NCI-H524 (cell line): ENCODE measurements around the gene PLA2G5.
A peak's percentile ranks its signal among the peaks of the same experiment; 100 is the strongest.
"Not testable (repeated sequence)": the region's sequence is repeated elsewhere in the genome, so short reads cannot be mapped to it uniquely, and the experiment has no call there.

Experiments
- DNase-seq, 2 experiments: peaks; one replicate each; lab custom pipeline; 2025; lab: John Stamatoyannopoulos, UW

PLA2G5 gene, protein sequence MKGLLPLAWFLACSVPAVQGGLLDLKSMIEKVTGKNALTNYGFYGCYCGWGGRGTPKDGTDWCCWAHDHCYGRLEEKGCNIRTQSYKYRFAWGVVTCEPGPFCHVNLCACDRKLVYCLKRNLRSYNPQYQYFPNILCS

DNA sequence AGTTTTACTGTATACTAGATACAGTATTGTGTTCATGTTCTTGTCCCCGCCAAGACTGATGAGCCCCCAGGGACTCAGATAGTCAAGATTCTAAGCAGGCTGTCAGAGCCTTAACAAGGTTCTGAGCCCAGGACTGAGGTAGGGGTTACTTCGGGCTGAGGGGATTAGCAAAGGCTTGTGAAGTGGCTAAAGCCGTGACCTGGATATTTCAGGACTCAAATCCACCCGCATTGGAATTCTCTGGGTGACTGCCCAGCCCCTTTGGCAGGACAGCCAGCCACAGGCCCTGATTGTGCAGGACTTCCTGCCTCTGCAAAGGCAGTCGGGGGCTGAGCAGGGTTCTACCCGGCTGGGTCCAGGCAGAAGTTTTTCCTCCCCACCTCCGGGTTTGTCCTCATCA, at the start of gene PLA2G5:
Gene PLA2G5 (plus strand): TSS at position 321 of the 400 bp plus-strand sequence. CDS start 14,637 bp downstream, outside the sequence.
- DNase-seq: no peak

DNA sequence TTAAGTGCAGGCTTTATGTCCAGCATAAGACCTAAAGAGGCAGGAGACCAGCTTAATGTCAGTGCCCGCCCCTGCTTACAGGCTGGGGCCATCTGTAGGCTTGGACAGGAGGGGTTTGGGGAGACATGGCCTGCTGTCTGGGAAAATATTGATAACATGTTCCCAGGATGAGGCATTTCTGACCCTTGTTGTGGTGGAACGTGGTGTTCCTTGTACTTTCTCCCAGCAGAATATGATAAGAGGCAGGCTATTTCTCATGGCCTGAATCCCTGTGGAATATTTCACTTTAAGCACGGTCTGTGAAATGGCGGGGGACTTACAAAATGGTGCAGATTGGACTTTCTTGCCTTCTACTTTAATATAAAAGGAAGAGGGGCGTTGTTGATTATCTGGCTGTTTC, 41.9 kb upstream of the PLA2G5 start:
- no peak for DNase-seq

DNA sequence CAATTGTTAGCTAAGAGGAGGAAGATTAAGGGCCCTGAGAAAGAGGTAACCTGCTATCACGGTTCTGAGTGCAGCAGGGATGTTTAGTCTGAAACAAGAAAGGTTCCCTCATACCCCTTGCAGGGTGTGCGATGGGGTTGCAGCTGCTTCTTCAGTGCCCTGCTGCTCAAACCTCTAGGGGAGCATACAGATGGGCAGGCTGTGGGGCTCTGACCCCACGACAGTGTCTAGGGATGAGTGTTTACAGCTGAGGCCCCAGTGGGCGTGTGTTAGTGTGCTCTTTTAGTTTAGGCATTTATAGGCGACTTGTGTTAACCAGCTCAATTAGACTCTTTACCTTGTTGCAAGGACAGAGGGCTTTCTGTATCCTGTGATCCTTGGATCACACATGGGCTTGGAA, 41.3 kb upstream of the PLA2G5 start:
- no peak for DNase-seq

DNA sequence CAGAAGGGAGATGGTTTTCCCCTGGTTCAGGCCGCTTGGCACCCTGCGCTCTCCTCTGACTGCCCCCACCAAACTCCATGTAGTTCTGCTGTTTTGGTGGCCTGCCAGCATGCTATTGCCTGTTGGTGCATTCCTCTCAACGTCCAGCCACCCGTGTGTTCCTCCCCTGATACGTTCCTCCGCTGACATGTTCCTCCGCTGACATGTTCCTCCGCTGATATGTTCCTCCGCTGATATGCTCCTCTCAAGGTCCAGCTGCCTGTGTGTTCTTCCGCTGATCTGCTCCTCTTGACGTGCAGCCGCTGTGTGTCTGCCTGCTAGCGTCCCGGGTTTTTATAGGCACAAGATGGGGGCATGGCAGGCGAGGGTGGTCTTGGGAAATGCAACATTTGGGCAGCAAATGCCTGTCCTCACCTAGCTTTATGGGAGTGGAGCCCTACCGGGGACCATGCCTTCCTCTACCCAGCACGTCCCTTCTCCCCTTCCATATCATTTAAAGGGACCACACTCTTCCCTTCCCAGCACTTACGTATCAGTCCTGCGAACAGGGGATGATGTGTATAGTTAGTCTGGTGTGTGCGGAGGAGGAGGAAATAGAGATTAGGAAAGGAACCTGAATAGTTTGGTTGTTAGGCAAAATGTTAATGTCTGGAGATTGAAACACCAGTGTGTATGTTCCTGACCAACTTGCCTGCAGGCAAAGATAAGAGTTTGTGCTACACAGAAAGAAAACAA, 40.6 kb upstream of the PLA2G5 start:
- DNase-seq: no peak

DNA sequence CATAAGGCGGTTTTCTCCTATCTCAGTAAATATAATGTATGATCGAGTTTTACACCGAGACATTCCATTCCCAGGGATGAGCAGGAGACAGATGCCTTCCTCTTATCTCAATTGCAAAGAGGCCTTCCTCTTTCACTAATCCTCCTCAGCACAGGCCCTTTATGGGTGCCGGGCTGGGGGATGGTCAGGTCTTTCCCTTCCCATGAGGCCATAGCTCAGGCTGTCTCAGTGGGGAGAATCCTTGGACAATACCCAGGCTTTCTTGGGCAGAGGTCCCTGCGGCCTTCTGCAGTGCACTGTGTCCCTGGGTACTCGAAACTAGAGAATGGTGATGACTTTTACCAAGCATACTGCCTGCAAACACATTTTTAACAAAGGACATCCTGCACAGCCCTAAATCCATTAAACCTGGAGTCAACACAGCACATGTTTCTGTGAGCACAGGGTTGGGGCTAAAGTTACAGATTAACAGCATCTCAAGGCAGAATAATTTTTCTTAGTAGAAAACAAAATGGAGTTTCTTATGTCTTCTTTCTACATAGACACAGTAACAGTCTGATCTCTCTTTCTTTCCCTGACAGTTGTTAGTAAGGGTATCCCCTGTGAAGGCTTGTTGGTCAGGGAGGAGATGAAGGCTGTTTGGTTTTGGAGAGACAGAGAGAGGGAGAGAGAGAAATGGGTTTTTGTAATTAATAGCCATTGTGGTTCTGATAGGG, 39.4 kb upstream of the PLA2G5 start:
- DNase-seq: peak; percentile 8 to 70

DNA sequence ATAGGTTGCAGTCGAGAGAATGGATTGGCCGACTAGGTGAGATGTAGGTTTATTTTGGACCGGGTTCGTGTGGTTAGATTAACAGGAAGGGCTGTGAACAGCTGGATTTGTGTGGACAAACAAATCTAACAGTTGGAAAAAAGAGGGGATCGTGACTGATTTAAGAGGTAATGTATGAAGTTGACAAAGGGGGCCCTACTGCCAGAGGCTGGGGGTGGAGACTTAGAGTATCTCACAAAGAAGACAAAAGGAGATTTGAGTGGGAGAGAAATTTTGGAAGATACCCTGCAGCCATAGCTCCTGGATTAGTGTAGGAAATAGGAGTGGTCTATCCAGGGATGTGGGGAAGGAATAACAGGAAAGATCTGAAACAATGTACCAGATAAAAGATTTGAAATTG, 38.8 kb upstream of the PLA2G5 start:
- no peak for DNase-seq

DNA sequence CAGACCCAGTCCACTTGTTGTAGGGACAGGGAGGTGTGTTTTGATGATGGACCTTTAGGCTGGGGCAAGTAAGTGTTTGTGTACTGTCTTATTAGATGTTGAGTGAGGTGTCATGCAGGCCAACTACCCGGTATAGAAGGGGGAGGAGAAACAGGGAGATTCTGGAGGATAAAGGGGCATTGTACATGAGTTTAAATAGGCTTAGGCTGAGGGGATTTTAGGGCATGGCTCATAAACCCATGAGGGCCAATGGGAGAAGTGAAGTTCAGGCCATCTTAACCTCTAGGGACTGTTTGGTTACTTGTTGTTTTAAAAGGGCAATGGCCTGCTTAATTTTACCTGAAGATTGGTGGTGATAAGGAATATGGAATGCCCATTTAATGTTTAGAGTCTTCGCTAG, 38.2 kb upstream of the PLA2G5 start:
- no peak for DNase-seq

DNA sequence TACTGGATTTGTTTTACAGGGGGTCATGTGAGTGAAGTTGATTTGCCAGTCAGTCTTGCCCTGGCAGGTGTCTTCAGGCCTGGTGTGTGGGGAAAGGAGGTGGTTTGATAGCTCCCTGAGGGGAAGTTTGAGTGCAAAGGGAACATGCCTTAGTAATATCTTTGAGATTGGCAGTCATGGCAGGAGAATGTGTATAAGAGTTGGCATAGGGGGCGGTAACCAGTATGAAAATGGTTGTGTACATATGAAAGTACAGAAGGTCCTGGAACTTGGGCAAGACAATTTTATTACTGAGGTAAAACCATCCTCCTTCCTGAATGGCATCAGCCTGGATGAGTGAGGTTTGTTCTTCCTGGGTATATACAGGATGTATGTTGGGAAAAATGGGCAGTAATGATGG, 37.6 kb upstream of the PLA2G5 start:
- no peak for DNase-seq

DNA sequence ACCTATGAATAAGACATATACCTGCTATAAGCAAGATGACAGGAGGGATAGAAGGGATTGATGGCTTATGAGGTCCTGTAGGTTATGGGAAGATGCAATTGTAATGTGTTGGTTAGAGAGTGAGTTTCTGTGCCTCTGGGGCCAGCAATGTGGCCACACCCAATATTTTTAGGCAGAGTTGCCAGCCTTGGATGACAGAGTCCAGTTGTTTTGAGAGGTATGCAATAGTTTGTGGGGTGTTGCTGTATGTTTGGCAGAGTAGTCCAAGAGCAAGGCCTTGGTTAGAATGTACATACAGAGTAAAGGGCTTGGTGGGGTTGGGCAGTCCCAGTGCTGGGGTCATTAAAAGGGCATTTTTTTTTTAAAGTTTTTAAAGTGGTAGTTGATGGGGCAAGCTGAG, 36.6 kb upstream of the PLA2G5 start:
- no peak for DNase-seq

DNA sequence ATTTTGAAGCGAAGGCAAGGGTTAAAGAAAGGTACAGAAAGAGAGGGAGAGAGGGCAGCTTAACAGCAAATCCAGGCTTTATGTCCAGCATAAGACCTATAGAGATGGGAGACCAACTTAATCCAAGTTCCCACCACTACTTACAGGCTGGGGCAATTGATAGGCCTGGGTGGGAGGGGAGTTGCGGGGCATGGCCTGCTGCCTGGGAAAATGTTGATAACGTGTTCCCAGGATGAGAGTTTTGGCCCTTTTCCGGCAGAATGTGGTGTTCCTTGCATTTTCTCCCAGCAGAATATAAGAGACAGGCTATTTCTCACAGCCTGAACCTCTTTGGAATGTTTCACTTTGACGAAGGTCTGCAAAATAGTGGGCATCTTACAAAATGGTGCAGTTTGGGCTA, 34.9 kb upstream of the PLA2G5 start:
- DNase-seq: no peak

DNA sequence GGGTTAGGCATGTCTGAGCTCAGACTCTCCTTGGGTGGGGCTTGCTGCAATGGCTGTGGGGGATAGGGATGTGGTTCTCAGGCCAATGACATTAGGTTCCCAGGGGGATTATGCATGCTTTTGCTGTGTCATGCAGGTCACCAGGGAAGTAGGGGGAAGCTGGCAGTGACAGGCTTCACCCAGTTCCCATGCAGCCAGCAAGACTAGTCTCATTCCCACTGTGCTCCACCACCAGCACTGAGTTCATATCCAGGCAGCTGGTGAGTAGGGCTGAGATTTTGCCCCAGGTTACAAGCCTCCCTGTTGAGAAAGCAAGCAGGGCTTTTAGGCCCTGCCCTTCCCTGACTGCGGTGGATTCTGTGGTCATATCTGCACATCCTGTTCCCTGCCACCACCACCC, 32.1 kb upstream of the PLA2G5 start:
- no peak for DNase-seq

DNA sequence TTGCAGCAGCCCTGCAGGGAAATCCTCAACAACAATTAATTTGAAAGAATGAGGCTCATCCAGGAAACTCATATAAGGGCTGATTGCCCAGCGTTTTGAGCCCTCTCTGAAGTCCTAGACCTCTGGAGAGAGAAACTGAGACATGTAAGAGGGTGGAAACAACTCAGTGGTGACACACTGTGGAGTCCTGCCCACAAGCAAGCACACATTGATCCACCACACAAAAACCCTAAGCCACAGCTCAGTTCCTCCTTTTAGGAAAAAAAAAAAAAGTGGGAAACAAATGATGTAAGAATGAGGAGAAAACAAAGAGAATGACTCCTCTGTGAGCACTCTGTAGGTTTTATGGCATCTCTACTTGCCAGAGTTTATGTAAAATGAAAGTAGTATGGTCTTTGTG, 22.9 kb upstream of the PLA2G5 start:
- DNase-seq: no peak

DNA sequence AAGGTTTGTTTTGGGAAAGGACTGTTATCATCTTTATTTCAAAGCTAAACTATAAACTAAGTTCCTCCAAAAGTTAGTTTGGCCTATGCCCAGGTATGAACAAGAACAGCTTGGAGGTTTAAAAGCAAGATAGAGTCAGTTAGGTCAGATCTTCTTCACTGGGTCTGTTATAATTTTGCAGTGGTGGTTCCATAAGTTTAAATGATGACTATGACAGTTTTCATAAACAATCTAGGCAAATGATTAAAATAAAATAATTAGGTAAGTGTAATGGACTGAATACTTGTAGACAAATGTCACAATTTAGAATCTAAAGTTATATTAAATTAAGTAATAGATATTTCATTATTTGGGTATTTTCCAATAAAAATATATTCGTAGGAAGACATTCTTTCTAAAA, 21.4 kb upstream of the PLA2G5 start:
- DNase-seq: no peak

DNA sequence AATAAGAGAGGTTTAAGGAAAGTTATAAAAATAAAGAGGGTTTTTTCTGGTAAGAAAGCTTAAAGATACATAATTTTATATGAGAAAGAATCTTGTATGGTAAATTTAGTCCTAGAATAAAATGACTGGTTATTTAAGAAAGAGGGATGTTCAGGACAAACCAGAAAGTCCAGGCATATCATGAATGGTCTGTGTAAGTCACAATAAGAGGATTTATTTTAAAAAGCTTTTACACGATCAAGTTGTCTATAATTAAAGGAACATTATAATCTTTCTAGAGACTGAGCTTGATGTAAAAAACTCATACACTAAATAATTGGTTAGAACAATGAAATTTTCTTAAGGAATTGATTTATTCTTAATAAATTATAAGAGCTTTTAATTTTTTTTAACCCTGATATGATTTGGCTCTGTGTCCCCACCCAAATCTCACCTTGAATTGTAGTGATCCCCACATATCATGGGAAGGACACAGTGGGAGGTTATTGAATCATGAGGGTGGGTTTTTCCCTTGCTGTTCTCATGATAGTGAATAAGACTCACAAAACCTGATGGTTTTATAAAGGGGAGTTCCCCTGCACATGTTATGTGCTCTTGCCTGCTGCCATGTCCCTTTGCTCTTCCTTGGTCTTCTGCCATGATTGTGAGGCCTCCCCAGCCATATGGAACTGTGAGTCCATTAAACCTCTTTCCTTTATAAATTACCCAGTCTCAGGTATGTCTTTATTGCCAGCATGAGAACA, 20.8 kb upstream of the PLA2G5 start:
- DNase-seq: not testable (repeated sequence)

DNA sequence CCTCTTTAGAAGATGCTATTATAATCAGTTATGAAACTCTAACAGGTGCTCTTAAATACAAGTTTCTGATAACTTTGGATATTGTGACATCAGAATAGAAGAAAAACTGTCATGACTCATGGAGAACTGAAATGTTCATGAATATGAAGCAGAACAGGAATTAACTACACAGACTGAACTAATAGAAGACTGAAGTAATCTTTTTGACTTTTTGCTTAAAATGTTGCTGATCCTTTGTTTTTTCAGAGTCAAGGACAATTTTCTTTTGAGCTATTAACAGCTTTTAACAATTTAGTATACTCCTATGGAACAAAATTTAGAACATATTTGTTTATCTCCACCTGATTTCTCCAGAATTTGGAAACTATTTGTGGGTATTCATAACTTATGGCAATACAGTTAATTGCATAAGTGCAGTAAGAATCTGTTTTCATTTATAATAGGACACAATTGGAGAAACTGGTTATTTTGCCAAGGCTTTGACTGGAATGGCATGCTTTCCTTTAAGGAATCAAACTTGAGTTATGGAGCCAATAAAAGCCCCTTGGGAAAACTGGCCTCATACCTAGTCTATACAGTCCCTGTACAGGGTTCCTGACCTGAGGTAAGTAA, 18.7 kb upstream of the PLA2G5 start:
- DNase-seq: no peak

DNA sequence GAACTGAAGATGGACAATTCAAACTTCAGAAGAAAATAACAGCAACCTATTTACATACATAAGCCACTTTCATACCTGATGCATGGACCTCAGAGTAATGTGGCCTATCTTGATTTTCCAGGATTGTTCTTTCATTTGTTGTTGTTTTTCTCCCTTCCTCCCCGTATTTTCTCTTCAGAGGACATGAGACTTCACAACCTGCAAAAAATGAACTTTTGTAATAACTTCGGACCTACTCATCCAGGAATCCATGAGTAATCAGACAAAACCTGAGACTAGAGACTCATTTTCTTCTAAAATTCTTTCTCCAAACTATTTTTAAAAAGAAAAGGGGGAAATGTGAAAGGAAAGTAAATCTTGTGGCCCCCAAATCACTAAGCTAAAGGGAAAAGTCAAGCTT, 17.6 kb upstream of the PLA2G5 start:
- DNase-seq: no peak

DNA sequence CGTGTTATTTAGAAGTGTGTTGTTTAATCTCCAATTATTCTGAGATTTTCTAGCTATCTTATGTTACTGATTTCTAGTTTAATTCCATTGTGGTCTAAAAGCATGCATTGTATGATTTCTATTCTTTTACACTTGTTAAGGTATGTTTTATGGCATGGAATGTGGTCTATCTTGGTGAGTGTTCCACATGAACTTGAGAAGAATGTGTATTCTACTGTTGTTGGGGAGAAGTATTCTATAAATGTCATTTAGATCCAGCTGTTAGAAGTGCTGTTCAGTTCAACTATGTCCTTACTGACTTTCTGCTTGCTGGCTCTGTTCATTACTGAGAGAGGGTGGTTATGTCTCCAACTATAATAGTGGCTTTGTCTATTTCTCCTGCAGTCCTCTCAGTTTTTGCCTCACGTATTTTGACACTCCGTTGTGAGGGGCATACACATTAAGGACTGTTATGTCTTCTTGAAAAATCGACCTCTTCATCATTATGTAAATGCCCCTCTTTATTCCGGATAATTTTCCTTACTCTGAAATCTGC, 12.0 kb upstream of the PLA2G5 start:
- no peak for DNase-seq

DNA sequence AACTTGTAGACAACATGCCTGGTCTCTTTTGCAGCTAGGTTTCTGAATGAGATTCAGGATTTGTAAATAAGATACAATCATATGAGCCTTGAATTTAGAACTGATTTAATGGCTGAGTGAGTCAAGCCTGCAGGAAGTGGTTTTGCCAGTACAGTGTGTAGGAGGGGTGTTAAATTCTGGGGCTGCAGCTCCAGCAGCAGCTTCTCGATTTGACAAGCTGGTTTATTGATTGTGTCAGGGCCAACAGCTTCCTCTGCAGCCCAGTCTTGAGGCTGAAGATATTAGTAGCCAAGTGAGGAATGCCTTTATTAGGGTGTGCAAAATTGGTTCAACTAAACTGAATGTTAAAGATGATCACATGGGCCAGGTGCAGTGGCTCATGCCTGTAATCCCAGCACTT, 11.5 kb upstream of the PLA2G5 start:
- DNase-seq: no peak

DNA sequence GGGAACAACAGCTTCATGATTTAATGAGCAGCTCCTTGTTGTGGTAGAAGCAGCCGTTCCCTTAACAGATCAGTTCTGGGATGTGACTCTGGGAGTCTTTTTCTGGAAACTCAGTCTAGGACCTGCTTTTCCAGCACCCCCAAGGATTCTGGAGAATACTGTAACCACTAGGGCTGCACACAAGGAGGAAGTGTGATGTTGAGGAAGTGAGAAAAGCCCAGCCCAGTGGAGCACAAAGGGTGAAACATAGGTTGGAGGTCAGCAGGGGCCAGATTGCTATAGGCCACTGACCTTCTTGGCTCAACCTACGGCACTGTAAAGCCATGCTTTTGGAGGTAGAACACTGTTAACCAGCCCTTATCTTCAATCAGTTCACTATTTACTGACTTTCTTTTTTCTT, 10.1 kb upstream of the PLA2G5 start:
- DNase-seq: no peak

DNA sequence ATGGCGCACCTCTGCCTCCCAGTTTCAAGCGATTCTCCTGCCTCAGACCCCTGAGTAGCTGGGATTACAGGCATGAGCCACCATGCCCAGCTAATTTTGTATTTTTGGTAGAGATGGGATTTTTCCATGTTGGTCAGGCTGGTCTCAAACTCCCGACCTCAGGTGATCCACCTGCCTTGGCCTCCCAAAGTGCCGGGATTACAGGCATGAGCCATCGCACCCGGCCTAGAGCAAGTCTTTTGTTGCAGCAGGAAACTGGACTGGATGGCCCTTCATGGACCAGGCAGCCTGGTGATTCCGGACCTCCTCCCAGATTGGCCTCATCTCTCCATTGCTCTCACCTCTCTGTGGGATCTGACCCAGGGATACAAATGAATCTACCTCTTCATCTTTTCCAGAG, 9.2 kb upstream of the PLA2G5 start:
- not testable (repeated sequence) for DNase-seq

DNA sequence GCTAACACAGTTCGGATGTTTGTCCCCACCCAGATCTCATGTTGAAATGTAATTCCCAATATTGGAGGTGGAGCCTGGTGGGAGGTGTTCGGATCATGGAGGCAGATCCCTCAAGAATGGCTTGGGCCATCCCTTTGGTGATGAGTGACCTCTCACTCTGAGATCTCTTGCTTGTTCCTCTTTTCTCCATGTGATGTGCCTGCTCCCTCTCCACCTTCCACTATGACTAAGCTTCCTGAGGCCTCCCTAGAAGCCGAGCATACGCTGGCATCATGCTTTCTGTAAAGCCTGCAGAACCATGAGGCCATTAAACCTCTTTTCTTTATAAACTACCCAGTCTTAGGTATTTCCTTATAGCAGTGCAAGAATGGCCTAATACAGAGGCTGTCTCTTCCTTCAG, 8.1 kb upstream of the PLA2G5 start:
- DNase-seq: no peak

DNA sequence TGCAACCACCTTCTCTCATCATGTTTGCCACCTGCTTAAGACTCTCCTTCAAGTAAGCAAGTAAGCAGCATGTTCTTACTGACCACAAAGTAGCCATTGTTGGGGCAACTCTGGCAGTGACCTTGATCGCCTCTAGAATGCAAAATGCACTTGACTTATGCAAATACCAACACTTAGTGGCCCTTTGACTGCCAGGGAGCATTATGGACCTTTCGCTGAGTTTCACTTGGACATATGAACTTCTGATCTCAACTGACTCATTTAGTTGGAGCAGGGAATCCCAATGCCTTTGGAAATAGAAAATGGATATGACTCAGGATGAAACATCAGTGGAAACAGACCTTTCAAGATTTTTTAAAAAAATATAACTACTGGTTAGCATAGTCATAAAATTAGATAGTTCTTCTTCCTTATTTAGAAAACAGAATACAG, 6.1 kb upstream of the PLA2G5 start:
- DNase-seq: no peak
